ENCODE data around the gene ATP5F1B. TPM values are rescaled to one million over a fixed set of nuclear protein-coding genes. Genes with fewer than 3 reads are reported as not detected.

Gene ATP5F1B
- total and polyA plus RNA-seq, 9 of the 15 experiments (the other 6 are each of a cell fraction or from before 2014, with no cell fraction given), result 908 to 3,125 (median 1,482) TPM

- TF ChIP-seq E4F1 (CRISPR knock-in tag; IDR thresholded peaks at IDR 0.05; ENCODE audit: borderline replicate concordance) (no peak), FOXM1 (IDR thresholded peaks at IDR 0.05; ENCODE audit: low read depth) (no peak), FOXM1 (CRISPR knock-in tag; IDR thresholded peaks at IDR 0.05; ENCODE audit: low read depth) (no peak), MEF2D (tag; conservative IDR thresholded peaks at IDR 0.05; ENCODE audit: low read depth) (no peak), ZNF133 (CRISPR knock-in tag; IDR thresholded peaks at IDR 0.05) (no peak; the same call in 1 of the 2 replicates), CBFB (CRISPR knock-in tag; IDR thresholded peaks at IDR 0.05) (no peak), ZNF408 (CRISPR knock-in tag; IDR thresholded peaks at IDR 0.05; ENCODE audit: low read depth) (no peak), SIN3A (IDR thresholded peaks at IDR 0.05; ENCODE audit: borderline replicate concordance in 2 of 2, control insufficient read depth in 1 of 2, low read depth in 2 of 2, low read length in 2 of 2) (0 out of 4 replicates have a peak, but pooled peaks of 1 of the 2 experiments have one; percentile 41), DEAF1 (CRISPR knock-in tag; IDR thresholded peaks at IDR 0.05) (no peak), ZNF644 (tag; IDR thresholded peaks at IDR 0.05; ENCODE audit: low read depth) (no peak), RBM14 (IDR thresholded peaks at IDR 0.05; ENCODE audit: borderline replicate concordance, insufficient read depth, low read depth, low read length) (no peak), TBP (optimal IDR thresholded peaks at IDR 0.05; ENCODE audit: low read depth, low read length) (peak; percentile 36), PHF8 (IDR thresholded peaks at IDR 0.05; ENCODE audit: borderline replicate concordance, low read length) (peak; percentile 50; the same call in 1 of the 2 replicates), ZNF140 (CRISPR knock-in tag; IDR thresholded peaks at IDR 0.05) (no peak), PRDM10 (IDR thresholded peaks at IDR 0.05; ENCODE audit: partially characterized antibody) (peak; percentile 89), CREM (IDR thresholded peaks at IDR 0.05; ENCODE audit: low read depth) (peak; percentile 58), ZBTB1 (CRISPR knock-in tag; IDR thresholded peaks at IDR 0.05; ENCODE audit: borderline replicate concordance, low read depth) (no peak)
Measured at GRCh38 chr12:56635806-56636674, 9.7 kb downstream of the ATP5F1B start (continued).
